Stimulated activated CD4-positive, alpha-beta T cell treated with anti-CD3 and anti-CD28 coated beads, Interleukin-1b, Interleukin-23, amount 100 ng/mL, for 48 hours (primary cell): Measurements from ENCODE around the gene NLGN4X.

Source experiments
- DNase-seq: peaks from one replicate; pipeline ENCODE4 v3.0.0-alpha.2; 2020

The NLGN4X gene

DNA sequence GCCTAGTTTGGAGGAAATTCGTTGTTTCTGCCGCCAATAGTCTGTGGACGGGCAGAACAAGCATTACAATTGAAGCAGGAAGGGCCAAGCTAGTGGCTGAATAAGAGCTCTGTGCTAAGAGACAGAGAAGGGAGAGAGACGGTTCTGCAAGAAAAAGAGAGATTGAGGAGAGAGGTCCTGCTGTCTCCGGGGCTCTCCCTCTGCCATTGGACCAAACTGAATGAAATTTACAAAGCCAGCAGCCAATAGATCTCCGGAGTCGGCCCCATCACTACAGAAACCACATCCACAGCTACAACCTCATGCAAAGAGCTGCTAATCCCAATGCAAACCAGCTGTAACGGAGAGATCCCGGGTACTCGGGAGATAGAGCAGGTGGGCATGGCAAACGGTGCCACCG, at the start of gene NLGN4X:
TSS of gene NLGN4X (minus strand) at position 148 of the 400 bp plus-strand sequence. CDS start 77,401 bp downstream, outside the sequence.
- no peak for DNase-seq

DNA sequence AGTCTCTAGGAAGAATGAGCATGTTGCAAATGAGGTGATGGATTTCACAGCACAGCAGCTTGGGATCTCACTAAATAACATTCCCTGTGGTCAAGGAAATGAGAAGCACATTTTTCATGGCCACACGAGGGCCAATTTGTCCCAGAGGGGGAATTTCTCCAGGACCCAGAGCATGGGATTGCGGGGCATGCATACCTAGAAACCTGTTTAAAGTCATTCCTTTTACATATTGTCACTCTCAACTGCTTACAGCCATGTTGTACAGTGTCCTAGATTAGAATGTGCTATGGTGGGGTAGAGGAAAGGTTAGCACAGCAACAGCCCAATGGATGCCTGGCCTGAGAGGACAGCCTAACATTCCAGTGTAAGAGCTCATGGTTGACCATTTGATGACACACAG, 37.4 kb upstream of the NLGN4X start:
- no peak for DNase-seq

DNA sequence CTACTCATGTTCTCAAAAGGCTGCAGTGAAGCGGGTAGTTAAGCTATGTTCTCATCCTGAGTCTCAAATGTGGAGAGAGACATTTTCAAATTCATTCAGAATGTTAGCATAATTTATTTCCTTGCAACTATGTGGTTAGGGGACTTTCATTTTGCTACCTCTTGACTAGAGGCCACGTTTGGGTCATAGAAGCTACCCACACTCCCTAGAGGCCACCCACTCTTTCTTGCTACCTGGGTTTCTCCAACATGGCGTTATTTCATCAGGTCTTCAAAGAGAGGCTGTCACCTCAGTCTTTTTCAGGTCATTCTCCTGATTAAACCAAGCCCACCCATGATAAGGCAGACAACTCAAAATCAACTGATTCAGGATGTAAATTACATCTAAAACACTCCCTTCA, 34.3 kb upstream of the NLGN4X start:
- DNase-seq: no peak

DNA sequence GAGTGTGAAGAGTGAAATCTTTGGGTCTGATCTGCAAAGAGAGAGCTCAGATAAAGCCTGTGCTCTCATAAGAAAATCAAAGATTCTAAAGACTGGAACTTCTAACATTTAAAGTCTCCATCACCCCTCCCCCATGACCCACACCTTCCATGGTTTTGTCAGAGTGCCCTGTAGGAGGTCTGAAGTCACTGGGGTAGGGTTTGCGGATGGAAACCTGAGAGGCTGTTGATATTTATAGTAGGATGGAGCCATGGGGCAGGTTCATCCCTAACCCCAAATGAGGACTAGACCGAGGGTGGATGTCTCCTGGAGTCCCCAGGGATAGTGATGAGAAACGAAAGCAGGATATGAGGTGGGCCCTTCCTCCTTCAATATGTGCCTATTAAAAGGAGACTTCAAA, 28.4 kb upstream of the NLGN4X start:
- DNase-seq: no peak

DNA sequence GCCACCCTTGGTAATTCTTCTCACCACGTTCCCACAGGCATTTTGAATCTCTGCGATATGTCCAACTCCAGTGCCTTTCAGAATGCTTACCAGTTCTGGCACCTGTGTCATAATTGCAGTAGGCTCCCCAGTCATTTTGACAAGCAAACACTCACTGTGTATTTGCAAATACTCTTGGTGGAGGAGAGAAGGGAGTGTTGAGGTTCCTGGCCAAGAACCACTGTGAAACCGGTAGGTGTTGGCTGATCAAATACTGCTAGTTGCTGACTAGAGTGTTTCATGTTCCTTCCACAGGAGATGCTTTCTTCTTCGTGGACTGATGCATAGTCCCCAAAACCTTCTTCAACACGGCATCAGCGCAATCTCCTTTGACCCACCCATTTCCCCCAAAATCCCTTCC, 16.0 kb upstream of the NLGN4X start:
- DNase-seq: no peak

DNA sequence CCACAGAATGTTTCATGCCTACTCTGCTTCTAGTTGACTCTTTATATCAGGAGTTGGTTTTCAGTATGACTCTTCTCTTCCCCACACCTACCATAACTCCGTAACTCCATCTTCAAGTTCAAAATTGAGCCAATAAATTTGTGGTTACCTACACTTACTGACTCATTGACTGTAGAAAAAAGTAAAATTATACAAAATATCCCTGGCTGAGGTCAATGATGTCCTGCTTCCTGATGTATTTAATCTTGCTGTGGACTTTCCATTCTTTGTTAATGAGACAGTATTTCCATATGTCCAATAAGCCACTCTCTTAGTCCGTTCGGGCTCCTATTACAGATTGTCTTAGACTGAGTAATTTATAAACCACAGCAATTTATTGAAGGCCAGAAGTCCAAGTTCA, 9.9 kb upstream of the NLGN4X start:
- DNase-seq: no peak

DNA sequence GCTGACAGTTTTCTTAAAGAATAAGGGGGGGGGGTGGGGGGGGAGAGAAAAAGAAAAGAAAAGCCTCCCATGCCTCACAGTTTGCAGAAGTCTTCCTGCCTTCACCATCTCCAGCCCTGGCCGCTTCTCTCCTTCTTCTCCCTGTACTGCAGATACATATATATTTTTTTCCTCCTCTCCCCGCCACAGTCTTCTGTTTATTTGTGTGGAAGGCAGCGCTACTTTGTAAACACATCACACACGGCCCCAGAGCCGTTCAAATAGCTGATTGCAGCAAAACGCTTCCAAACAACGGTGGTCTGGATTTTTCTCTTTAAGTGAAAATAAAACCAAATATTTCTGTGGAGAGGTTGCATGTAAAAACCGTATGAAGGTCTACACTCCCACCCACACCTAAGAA, 732 bp downstream of the NLGN4X start:
- no peak for DNase-seq

DNA sequence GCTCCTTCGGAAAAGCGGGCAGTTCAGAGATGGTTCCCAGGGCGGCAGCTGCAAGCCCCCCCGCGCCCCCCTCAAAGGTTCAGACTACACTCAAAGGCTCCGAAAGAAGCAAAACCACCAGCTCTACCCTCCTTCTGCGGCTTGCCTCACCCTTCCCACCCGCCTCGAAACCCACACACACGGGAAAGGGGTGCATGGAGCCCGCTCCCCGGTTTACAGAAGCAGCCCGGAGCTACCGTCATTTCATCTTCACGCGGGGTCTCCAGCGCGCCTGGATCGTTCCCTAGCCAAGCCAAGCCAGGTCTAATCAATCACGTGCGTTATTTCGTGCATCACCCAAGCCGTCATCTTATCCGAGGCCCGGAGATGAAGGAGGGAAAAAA, 1.2 kb downstream of the NLGN4X start:
- no peak for DNase-seq

DNA sequence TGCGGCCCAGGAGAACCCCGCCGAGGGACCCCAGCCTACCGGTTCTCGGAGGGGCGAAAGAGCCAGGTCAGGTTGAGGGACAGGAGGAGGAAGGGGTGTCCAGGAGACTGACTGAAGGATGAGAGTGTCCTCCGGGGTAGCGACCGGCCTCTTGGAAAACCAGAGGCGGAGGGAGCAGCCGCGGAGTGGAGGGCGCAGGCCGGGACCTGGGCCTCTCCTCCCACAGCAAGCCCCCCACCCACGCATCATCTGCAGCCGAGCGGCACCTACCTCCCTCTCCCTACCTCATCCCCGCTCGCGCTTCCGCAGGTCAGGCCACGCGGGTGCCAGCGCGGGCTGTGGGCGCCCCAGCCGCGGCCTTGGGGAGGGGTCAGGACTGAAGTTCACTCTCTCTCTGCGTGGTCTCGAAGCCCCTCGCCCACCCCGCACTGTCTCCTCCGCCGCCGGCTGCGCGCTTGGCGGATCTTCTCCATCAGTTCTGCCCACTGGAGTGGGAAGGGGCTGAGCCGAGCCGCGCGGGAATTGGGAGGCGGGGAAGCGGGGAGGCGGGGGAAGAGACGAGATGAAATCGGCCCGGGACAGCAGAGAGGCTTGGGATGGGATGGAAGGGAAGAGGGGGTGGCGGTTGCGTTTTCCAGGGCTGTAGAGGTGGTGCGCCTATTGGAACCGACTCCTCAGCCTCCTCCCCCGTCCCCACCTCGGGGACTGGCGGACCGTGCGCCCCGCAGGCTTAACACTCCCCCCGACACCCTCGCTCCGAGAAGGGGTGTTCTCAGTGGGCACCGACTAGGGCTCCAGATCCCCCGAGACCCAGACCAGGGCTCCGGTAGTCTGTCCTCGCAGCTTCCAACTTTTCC, 1.8 kb downstream of the NLGN4X start:
- no peak for DNase-seq

DNA sequence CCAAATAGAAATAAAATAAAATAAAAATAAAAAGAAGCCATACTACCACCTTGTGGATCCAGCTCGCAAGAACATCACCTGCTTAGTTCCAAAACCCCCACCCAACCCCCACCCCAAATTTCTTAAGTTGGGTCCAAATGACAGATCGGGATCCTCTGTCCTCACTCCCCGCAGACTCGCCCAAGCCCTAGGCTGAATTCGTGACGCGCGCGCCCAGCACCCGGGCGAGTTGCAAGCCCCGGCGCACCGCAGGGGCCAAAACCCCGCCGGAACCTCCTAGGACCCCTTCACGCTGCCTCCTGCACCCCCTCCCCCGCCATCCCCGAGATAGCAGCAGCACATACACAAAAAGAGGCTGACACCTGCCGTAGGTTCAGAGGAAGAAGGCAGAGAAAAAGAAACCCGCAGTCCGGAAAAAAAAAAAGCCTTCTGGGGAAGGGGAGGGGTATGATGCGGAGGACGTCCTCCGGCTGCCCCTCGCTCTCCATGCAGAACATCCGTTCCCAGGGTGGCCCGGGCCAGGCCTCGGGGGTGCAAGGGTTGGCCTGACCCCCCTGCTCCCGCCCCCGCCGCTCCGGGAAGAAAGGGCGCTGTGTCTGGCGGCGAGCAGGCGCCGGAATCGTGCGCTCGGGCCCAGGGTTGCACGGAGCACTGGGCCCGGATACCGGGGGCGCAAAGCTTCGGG, 2.6 kb downstream of the NLGN4X start:
- no peak for DNase-seq

DNA sequence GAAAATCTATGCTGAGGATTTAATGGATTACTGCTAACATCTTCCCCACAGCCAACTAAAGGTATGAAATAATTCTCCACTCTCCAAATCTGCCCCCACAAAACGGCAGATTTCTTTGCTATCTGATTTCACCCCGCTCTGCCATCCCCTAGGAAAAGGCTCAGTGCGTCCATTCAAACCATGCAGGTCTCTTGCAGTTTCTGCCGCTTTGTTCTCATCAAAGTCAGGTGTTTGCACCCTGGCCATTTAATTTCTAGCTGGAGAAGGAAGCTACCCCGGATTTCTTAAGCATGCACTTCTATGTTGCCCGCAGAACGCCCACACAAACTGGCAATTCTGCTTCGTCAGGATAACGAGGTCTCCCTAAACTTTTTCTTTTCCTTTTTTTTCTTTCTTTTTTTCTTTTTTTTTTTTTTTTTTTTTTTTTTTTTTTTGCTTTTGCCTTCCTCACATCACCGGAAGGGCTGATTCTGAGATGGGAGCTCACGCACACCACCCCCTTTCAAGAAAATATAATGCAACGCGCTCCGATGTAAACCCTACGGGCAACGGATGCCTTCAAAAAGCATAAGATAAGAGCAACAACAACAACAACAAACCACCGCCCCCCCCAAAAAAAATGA, 3.3 kb downstream of the NLGN4X start:
- no peak for DNase-seq

DNA sequence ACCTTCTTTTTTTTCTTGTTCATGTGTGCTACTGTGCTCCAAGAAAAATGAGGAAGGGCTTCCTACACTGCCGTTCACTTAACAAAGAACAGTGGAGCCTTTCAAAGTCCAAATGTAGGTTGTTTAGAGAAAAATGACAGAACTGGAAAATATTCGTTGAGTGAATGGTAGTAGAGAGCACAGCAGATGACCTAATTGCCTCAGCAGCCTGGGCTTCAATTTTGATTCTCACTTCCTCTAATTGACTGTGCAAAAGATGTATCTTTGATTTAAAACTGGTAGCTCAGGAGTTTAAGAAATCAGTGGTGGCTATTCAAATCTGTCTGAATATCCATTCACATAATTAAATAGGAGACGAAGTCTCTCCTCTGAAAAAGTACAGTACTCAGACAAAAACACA, 5.2 kb downstream of the NLGN4X start:
- no peak for DNase-seq

DNA sequence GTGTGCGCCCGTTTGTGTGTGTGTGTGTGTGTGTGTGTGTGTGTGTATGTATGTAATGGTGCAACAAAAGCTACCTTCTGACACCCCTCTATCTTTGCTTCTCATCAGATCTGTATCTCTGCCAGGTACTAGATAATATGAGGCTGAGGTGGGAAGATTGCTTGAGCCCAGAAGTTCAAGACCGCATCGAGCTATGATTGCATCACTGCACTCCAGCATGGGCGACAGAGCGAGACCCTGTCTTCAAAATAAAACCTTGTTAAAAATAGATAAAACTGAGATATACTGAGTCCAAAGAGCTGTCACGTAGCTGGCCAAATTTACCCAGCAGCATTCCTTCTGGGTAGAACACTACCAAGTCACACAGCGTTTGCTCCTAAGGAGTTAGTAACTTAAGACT, 18.4 kb downstream of the NLGN4X start:
- no peak for DNase-seq

DNA sequence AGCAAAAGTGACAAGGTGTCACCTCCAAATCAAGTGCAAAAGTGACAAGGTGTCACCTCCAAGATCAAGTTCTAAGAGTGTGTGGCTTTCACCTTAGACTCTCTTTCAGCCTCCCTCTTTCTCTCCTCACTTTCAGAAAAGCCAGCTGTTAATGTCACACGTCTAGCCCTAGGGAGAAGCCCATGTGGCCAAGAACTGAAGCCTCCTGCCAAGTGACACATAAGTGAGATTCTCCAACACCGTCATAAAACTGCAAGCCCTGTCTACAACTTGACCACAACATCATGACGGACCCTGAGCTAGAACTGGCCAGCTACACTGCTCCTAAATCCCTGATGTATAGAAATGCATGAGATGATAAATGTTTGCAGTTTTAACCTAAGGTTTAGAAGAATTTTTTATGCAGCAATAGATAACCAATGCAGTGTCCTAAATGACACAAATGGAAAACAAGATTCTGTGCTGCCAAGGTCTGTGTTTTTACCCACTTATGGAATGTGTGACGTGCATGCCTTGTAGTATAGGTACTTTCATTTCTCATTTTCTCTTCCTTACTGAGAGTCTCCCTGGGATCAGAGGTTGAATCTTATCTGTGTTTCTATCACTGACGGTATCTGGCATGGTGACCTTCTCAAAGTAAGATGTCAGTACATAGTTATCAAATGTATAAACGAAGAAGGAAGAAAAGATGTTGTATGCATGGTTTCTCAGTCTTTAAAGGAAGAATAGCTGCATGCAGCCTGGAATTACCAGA, 25.0 kb downstream of the NLGN4X start:
- no peak for DNase-seq

DNA sequence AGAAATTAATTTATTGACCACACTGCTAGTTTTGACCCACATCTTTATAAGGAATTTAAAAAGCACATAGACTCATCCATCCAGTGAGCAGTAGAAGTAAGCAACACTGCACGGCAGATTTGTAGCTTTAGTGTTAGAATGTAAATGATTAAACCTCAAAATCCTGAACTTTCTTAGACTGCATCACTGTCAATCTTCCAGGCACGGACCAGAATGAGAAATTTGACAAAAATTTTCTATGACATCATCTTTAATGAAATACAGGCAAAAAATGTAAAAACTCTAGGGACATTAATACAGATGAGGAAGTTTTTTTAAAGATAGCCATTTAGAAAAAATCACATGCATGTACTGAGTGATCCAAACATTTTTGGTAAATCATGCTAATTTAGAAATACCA, 29.2 kb downstream of the NLGN4X start:
- no peak for DNase-seq

DNA sequence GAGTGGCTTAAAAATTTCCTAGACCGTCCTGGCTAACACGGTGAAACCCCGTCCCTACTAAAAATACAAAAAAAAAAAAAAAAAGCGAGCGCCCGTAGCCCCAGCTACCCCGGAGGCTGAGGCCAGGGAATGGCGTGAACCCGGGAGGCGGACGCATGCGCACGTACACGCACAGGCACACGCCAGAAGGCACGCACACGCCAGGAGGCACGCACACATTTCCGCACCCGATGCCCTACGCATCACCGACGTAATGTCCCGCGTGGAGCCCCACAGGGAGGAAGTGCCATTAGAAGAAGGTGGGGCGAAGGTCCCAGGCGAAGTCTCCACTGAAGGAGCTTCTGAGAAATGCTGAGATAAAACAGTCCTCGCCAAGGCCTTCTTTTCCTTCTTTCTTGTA, 41.4 kb downstream of the NLGN4X start:
- no peak for DNase-seq

DNA sequence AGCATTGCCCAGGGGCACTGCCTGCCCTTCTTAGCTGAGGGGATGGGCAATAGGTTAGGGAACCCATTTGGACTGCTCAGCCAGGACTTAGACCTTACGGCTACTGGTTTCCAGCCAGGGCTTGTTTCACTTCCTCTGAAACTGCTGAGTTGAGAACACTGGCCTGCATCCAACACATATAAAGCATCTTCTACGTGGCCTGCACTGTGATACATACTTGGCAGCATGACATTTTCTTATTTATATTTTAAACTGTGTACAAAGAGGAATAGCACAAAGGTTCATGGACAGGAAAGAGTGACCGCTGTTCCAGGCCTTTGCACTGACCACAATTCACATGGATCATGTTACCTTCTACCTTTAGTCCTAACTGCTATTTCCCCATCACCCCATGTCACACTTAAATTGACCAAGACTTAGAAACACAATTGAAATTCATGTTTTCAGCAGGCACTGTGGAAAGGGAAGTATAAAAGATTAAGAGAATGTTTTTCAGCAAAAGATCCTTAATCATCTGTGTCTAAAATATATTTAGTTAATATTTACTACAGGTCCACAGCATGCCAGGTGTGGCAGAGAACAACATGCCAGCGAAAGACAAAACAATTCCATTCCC, 43.7 kb downstream of the NLGN4X start:
- no peak for DNase-seq

DNA sequence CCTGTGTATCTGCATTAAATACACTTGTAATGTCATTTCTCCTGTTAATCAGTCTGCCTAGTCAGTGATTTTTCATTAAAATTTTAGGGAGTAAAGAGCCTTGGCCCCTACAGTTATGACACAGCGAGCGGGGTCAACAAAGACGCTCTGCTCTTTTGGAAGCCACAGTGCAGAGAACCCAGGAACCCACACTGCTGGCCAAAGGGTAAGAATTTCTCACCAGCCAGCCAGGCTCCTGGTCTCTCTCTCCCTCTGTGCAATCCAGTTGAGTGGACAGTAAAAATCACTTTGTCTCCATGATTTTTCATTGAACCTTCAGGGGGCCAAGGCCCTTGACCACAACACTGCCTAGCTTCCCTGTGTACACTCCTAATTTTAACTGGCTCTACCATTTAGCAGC, 52.8 kb downstream of the NLGN4X start:
- DNase-seq: no peak

DNA sequence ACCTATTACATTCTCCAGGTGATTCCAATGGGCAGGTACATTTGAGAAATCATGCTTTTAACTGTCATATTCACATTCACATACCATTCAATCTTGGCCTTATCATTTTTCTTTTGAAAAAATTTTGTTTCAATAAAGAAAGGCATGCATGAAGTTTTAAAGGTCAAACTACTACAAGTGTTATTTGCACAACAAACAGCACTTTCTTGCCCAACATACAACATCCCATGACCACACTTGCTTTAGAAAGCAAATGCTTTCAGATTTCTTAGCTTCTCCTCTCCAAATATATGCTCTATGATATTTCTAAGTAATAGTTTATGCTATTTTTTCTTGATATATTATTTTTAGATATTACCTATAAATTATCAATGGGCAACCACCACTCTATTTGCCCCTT, 58.2 kb downstream of the NLGN4X start:
- no peak for DNase-seq

DNA sequence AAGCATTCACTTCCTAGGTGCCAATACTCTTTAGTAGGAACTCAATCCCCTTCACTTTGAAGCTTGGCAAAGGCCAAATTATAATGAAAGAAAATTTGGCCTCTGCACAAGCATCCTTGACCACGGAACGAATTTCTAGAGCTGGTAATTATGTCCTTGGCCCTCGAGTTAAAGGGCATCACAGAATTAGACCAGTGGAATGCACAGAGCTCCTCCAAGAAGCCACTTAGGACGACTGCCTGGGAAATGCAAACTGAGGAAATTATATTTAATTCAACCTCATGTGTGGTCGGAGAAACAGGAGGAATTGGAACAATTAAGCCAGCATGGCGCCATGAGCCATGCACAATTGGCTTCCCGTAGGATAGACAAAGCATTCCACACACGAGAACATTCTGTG, 59.3 kb downstream of the NLGN4X start:
- no peak for DNase-seq

DNA sequence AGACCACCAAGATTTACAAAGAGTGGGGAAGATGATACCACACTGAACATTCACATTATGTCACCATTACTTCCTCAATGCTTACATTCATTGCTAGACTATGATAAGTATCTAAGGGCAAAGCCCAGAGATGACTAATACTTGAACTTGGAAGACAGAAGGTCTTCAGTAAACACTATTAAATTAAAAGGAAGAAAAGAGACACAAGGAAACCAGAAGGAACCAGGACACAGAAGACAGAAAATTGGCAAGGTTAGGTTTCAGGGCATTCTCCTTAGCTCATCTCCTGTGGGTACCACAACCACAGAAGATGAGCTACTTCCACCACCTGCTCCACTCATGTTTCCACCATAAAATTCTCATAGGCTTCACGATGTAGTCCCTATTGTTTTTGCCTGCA, 64.9 kb downstream of the NLGN4X start:
- DNase-seq: no peak

DNA sequence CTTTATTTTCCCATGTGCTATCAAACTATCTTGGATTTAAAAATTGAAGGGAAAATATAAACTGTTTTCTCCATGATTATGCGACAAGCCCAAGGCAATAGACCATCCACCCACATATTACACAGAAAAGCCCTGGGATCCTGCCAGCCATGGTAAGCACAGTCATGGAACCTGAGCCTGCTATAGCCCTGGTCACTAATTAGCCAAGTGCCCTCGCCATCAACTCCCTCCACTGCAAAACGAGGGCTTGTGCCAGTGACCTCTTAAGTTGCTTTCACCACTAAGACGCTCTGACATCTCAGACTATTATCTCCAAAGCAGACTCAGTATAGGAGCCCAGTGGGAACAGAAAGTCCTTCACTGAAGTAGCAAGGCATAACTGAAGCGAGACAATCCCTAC, 69.2 kb downstream of the NLGN4X start:
- no peak for DNase-seq

DNA sequence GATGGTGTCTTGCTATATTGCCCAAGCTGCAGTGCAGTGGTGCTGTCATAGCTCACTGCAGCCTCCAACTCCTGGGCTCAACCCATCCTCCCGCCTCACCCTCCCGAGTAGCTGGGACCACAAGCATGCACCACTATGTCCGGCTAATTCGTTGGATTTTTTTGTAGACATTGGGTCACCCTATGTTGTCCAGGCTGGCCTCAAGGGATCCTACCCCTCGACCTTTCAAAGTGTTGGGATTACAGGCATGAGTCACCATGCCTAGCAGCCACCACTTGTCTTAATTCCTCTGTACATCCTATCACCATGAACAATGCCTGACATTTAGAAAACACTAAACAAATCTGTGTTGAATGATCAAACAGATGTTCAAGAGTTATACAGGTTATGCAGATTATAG, 76.7 kb downstream of the NLGN4X start:
- no peak for DNase-seq
